Common myeloid progenitor, CD34-positive (primary cell): ENCODE measurements around the gene ALK.

ENCODE experiments used
- CTCF ChIA-PET: fragments of 350-600 bp; sonication (Branson Sonifier 250); formaldehyde crosslinking; loops from one replicate; lab custom pipeline; 2021; ENCODE audit warnings: antibody characterized with exemption; lab: Charles Lee
- POLR2A ChIA-PET: fragments of 350-600 bp; sonication (Branson Sonifier 250); formaldehyde crosslinking; loops from one replicate; lab custom pipeline; 2021; ENCODE audit warnings: antibody characterized with exemption; lab: Charles Lee
- DNase-seq, 3 donors: peaks; one replicate each; pipeline versions ENCODE4 v3.0.0 to v3.0.0-alpha.2; 2013
- H3K27ac ChIP-seq, 2 experiments: 1 replicate in 1 of 2; 2 replicates in 1 of 2; pipeline ENCODE4 v1.7.0; 2013; ENCODE audit warnings: inconsistent platforms in 2 of 2, low read length in 2 of 2, mild to moderate bottlenecking in 2 of 2, low read depth in 1 of 2, moderate library complexity in 1 of 2; ENCODE audit not compliant: severe bottlenecking in 2 of 2, insufficient read depth in 1 of 2, poor library complexity in 1 of 2
- H3K27me3 ChIP-seq, 5 experiments: replicated peaks in 2 of 5; 1 replicate in 3 of 5; 2 replicates in 2 of 5; pipeline versions ENCODE4 v1.6.1 to v1.7.0; 2013; ENCODE audit warnings: low read length in 4 of 5, mild to moderate bottlenecking in 2 of 5, moderate library complexity in 2 of 5, inconsistent platforms in 1 of 5; ENCODE audit not compliant: insufficient read depth in 5 of 5, control insufficient read depth in 4 of 5
- H3K36me3 ChIP-seq, 4 experiments: 1 replicate in 2 of 4; 2 replicates in 2 of 4; pipeline versions ENCODE4 v1.6.1 to v1.7.0; 2013; ENCODE audit warnings: low read length in 3 of 4, control low read depth in 1 of 4, mild to moderate bottlenecking in 1 of 4; ENCODE audit not compliant: control insufficient read depth in 4 of 4, insufficient read depth in 4 of 4
- H3K4me1 ChIP-seq, 4 experiments: 1 replicate in 3 of 4; 2 replicates in 1 of 4; pipeline versions ENCODE4 v1.6.1 to v1.7.1; 2013; ENCODE audit warnings: low read length in 3 of 4, mild to moderate bottlenecking in 3 of 4, control low read depth in 1 of 4, inconsistent platforms in 1 of 4, moderate library complexity in 1 of 4; ENCODE audit not compliant: control insufficient read depth in 4 of 4, insufficient read depth in 4 of 4; ENCODE audit errors: control extremely low read depth in 1 of 4
- H3K4me3 ChIP-seq, 7 experiments: 1 replicate in 4 of 7; 2 replicates in 3 of 7; pipeline versions ENCODE4 v1.5.1 to v1.7.0; 2013; ENCODE audit warnings: mild to moderate bottlenecking in 7 of 7, low read length in 6 of 7, moderate library complexity in 6 of 7, inconsistent platforms in 2 of 7, low read depth in 2 of 7, control low read depth in 1 of 7; ENCODE audit not compliant: insufficient read depth in 4 of 7, control insufficient read depth in 1 of 7; ENCODE audit errors: extremely low read depth in 1 of 7
- H3K9me3 ChIP-seq, 5 experiments: 1 replicate in 4 of 5; 2 replicates in 1 of 5; pipeline versions ENCODE4 v1.6.1 to v1.7.1; 2013; ENCODE audit warnings: low read length in 4 of 5, mild to moderate bottlenecking in 2 of 5, inconsistent platforms in 1 of 5, low read depth in 1 of 5, moderate library complexity in 1 of 5; ENCODE audit not compliant: control insufficient read depth in 4 of 5, insufficient read depth in 2 of 5; ENCODE audit errors: control extremely low read depth in 1 of 5
- WGBS: methylation state at CpG from one replicate; pipeline ENCODE4 v1.1.5; 2013; ENCODE audit not compliant: insufficient coverage; 5-methylcytosine and 5-hydroxymethylcytosine counted together

The ALK gene

DNA sequence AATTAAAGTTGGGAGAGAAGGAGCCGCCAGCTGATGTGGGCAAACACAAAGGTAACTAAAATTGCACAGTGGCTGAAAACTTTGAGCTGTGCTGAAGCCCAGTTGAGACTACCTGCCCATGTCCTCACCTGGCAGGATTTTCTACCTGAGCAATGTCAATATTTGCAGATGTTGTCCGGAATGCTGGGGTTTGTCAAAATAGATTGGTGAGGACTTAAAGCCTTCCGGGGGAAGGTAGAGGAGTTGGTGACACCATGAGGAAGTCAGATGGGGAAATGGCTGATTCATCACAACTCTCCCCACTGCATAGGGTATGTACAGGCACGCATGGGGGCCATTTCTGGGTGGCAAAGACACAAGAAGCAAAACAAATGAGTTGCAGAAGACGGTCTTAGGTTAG, 114.9 kb downstream of the ALK start:
- Histone ChIP-seq H3K9me3 (no peaks in the 10 kb centered on the region), H3K4me3 (no peak overlapping the region), H3K27ac (no peak overlapping the region), H3K4me1 (no peaks in the 10 kb centered on the region), H3K36me3 (no peaks in the 10 kb centered on the region), H3K27me3 (no peaks in the 10 kb centered on the region)
- ChIA-PET CTCF (no interaction called here), POLR2A (no interaction called here)
- DNase-seq, result peak in 2 of 3 donors; percentile 26 to 38
- WGBS, result 69% methylated on average over 3 of the region's 5 CpGs

DNA sequence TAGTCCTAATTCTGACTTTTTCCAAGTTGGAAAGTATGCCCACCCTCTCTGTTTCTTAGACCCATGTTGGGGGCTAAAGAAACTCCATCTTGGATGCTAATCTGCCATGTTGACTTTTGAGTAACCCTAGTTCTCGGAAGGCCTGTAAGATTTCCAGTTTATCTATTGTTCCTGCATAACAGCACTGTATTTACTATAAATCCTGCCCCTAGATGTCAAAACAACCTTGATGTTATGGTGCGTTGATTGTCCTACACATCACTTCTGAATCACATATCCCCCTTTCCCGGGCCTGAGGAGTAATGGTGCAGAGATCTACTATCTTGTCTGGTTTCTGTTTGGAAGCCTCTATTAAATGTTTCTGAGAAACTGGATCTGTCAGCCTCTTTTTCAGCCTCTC, 116.7 kb downstream of the ALK start:
- Histone ChIP-seq H3K27ac (no peak overlapping the region), H3K36me3 (no peaks in the 10 kb centered on the region), H3K9me3 (no peaks in the 10 kb centered on the region), H3K27me3 (peaks cover 0 to 4% (median 0%) of the 10 kb centered on the region in 5 experiments), H3K4me1 (no peaks in the 10 kb centered on the region), H3K4me3 (no peak overlapping the region)
- CTCF ChIA-PET, result interaction anchor here (0.7 to 1.3 kb wide), 2 partner anchors 8 to 676 kb away, joined by 3 read pairs; no protein-coding TSS in a partner anchor
- no peak for DNase-seq
- POLR2A ChIA-PET, result no interaction called here
- WGBS, result 100% methylated on average over 1 of the region's 3 CpGs

DNA sequence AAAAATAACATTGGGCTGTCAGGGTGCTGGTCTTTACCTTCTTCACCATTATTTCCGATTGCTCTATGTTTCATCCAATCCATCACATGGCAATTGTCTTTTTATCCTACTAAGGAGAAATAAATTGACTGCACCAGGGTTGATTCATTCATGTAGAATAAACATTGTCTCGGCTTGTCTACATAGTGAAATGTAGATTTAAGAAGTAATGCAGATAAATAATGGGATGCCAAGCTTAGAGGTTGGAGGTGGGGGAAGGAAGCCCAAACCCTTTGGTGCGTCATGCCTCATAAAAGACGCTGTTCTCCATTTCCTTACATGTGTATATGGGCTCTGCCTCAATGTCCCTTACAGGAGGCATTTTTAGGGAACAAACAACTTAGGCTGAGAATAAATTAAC, 117.8 kb downstream of the ALK start:
- WGBS, result 100% methylated on average over 2 of the region's 4 CpGs
- no peak for DNase-seq
- H3K4me1 ChIP-seq, result no peaks in the 10 kb centered on the region
- no peaks in the 10 kb centered on the region for H3K36me3 ChIP-seq
- H3K27ac ChIP-seq, result no peak overlapping the region
- ChIA-PET POLR2A (no interaction called here), CTCF (no interaction called here)
- peaks cover 0 to 4% (median 0%) of the 10 kb centered on the region in 5 experiments for H3K27me3 ChIP-seq
- H3K4me3 ChIP-seq, result no peak overlapping the region
- no peaks in the 10 kb centered on the region for H3K9me3 ChIP-seq

DNA sequence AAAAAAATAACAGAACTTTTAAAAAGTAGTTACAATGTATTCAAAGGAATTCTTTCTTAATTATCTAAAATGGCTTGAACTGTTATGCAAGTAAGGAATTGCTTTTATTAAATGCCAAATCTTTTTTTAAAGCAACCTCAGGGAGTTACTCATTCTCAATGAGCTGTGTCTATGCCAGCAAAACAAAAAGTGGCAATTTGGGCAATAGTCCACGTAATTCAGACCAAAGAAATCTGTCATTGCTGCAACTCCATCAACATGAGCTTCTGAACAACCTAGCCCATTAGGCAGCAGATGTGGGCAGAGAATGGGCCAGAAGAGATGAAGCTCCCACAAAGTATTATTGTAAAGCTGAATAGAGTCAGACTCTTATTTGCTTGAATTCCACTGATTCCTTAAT, 118.4 kb downstream of the ALK start:
- Histone ChIP-seq H3K36me3 (no peaks in the 10 kb centered on the region), H3K4me1 (no peaks in the 10 kb centered on the region), H3K4me3 (no peak overlapping the region), H3K27ac (no peak overlapping the region), H3K27me3 (peaks cover 0 to 4% (median 0%) of the 10 kb centered on the region in 5 experiments), H3K9me3 (no peaks in the 10 kb centered on the region)
- WGBS, result 100% methylated on average over 1 of the region's 1 CpG
- ChIA-PET CTCF (no interaction called here), POLR2A (no interaction called here)
- no peak for DNase-seq

DNA sequence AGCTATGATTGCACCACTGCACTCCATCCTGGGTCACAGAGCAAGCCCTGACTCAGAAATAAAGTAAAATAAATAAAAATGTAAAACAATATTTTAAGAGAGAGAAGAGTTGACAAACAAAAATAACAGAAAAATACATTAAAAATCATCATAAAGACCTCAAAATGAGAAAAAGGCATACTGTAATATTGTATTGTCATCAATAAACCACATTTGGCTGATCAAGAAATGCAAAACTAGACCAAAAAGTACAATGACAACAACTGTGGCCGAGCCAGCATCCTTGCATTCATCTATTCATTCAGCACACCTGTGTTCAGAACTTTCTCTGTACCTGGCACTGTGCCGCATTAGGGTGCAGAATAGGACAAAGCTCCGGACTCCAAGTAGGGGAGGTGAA, 121.8 kb downstream of the ALK start:
- ChIA-PET CTCF (interaction anchor here (1.3 kb wide), 1 partner anchor 183 kb away, joined by 4 read pairs; no protein-coding TSS in a partner anchor), POLR2A (no interaction called here)
- 100% methylated on average over 3 of the region's 3 CpGs for WGBS
- Histone ChIP-seq H3K9me3 (no peaks in the 10 kb centered on the region), H3K36me3 (no peaks in the 10 kb centered on the region), H3K4me3 (no peak overlapping the region), H3K27me3 (peaks cover 0 to 8% (median 0%) of the 10 kb centered on the region in 5 experiments), H3K4me1 (no peaks in the 10 kb centered on the region), H3K27ac (no peak overlapping the region)
- DNase-seq, result no peak

DNA sequence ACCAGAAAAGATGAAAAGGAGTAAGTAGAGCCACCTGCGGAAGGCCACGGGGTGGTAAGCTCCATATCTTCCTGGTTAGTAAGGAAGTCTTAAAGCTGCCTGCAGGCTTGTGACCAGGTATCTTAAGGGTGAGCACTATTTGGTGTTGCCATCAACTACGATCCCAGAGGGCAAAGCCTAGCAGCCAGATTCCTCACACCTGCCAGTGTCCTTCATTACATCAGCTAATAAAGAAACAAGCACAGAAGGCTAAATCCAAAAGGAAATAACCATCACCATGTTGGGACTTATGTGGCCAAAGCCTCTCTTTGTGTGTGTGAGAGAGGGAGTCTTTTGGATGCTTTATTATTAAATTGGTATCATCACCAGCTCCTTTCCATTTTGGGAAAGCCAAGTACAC, 123.5 kb downstream of the ALK start:
- CTCF ChIA-PET, result no interaction called here
- Histone ChIP-seq H3K36me3 (no peaks in the 10 kb centered on the region), H3K4me3 (no peak overlapping the region), H3K4me1 (no peaks in the 10 kb centered on the region), H3K27ac (no peak overlapping the region), H3K27me3 (peaks cover 0 to 10% (median 0%) of the 10 kb centered on the region in 5 experiments), H3K9me3 (no peaks in the 10 kb centered on the region)
- WGBS, result 75% methylated on average over 2 of the region's 3 CpGs
- POLR2A ChIA-PET, result no interaction called here
- no peak for DNase-seq

DNA sequence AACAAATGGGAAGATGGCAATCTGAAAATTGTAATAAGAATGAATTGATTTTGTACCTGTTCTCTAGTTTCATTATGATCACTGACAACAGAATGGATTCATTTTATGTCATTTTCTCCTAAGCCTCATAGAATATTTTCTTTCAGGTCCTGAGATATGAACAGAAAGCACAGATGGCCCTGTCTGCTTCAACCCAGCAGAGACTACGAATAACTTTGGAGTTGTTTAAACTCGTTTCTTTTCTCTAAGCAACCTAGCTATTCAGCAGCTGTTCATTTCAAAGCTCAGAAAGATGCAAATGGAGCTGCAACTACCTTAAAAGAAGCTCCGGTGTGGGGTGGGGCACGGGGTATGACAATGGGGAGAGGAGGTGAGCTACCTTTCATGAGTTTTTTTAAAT, 124.9 kb downstream of the ALK start:
- POLR2A ChIA-PET, result no interaction called here

More for the DNA sequence above, 124.9 kb downstream of the ALK start:
- CTCF ChIA-PET, result interaction anchor here (1.0 kb wide), 1 partner anchor 9 kb away, joined by 3 read pairs; no protein-coding TSS in a partner anchor
- no peak overlapping the region for H3K27ac ChIP-seq
- H3K9me3 ChIP-seq, result no peaks in the 10 kb centered on the region
- no peak for DNase-seq
- H3K4me3 ChIP-seq, result no peak overlapping the region
- peaks cover 0 to 10% (median 0%) of the 10 kb centered on the region in 5 experiments for H3K27me3 ChIP-seq
- WGBS, result 100% methylated on average over 2 of the region's 4 CpGs
- H3K36me3 ChIP-seq, result no peaks in the 10 kb centered on the region
- H3K4me1 ChIP-seq, result no peaks in the 10 kb centered on the region
